GM21825 (cell line): ENCODE data around the gene SMPD4.
"Not testable (repeated sequence)": the region's sequence is repeated elsewhere in the genome, so short reads cannot be mapped to it uniquely, and the experiment has no call there.

Experiments used
- ATAC-seq: cut with Tn5 transposase; IDR thresholded peaks from one replicate; pipeline ENCODE4 v1.9.1; 2021; ENCODE audit warnings: mild to moderate bottlenecking, moderate library complexity; ENCODE audit not compliant: unreplicated experiment

SMPD4 gene

GRCh38 chr2:130181325-130181879, at the start of gene SMPD4:
SMPD4 (minus strand) TSS chr2:130181602; CDS start chr2:130176592, 5,010 bp downstream.
- ATAC-seq, result peak; percentile 62

GRCh38 chr2:130230907-130231306, 49.5 kb upstream of the SMPD4 start:
- ATAC-seq, result not testable (repeated sequence)

- not testable (repeated sequence) for ATAC-seq
Observed at GRCh38 chr2:130230376-130230775, 49.0 kb upstream of the SMPD4 start.

GRCh38 chr2:130229161-130229510, 47.7 kb upstream of the SMPD4 start:
- not testable (repeated sequence) for ATAC-seq

- not testable (repeated sequence) for ATAC-seq
Observed at GRCh38 chr2:130228467-130229160, 47.2 kb upstream of the SMPD4 start.

GRCh38 chr2:130228005-130228404, 46.6 kb upstream of the SMPD4 start:
- not testable (repeated sequence) for ATAC-seq

- ATAC-seq, result peak; percentile 88
Observed at GRCh38 chr2:130222523-130222922, 41.1 kb upstream of the SMPD4 start.

- not testable (repeated sequence) for ATAC-seq
Observed at GRCh38 chr2:130220505-130220904, 39.1 kb upstream of the SMPD4 start.

GRCh38 chr2:130219147-130219546, 37.7 kb upstream of the SMPD4 start:
- not testable (repeated sequence) for ATAC-seq

- ATAC-seq, result not testable (repeated sequence)
Observed at GRCh38 chr2:130207051-130207450, 25.6 kb upstream of the SMPD4 start.

- ATAC-seq, result not testable (repeated sequence)
Observed at GRCh38 chr2:130203150-130203549, 21.7 kb upstream of the SMPD4 start.

GRCh38 chr2:130202518-130202917, 21.1 kb upstream of the SMPD4 start:
- ATAC-seq, result not testable (repeated sequence)

- no peak for ATAC-seq
Observed at GRCh38 chr2:130198343-130198742, 16.9 kb upstream of the SMPD4 start, which contains the start of gene TUBA3E. TUBA3E (minus strand) TSS chr2:130198439; CDS start chr2:130198360, 79 bp downstream.

- not testable (repeated sequence) for ATAC-seq
Observed at GRCh38 chr2:130196052-130196451, 14.7 kb upstream of the SMPD4 start.

GRCh38 chr2:130195089-130195635, 13.8 kb upstream of the SMPD4 start:
- ATAC-seq, result not testable (repeated sequence)

- not testable (repeated sequence) for ATAC-seq
Observed at GRCh38 chr2:130193824-130194223, 12.4 kb upstream of the SMPD4 start.

GRCh38 chr2:130192451-130192850, 11.0 kb upstream of the SMPD4 start:
- ATAC-seq, result not testable (repeated sequence)

GRCh38 chr2:130191319-130191718, 9.9 kb upstream of the SMPD4 start:
- ATAC-seq, result not testable (repeated sequence)

- ATAC-seq, result no peak
Observed at GRCh38 chr2:130190237-130190636, 8.8 kb upstream of the SMPD4 start.

GRCh38 chr2:130188958-130189357, 7.6 kb upstream of the SMPD4 start:
- not testable (repeated sequence) for ATAC-seq

GRCh38 chr2:130187859-130188792, 6.7 kb upstream of the SMPD4 start:
- ATAC-seq, result not testable (repeated sequence)
